HG02798 (cell line): ENCODE data around the gene TERT.
"Not testable (repeated sequence)": the region's sequence is repeated elsewhere in the genome, so short reads cannot be mapped to it uniquely, and the experiment has no call there.

ENCODE experiments used
- ATAC-seq: cut with Tn5 transposase; IDR thresholded peaks from one replicate; pipeline ENCODE4 v1.9.1; 2021; ENCODE audit warnings: mild to moderate bottlenecking; ENCODE audit not compliant: unreplicated experiment, poor library complexity

The TERT gene

DNA sequence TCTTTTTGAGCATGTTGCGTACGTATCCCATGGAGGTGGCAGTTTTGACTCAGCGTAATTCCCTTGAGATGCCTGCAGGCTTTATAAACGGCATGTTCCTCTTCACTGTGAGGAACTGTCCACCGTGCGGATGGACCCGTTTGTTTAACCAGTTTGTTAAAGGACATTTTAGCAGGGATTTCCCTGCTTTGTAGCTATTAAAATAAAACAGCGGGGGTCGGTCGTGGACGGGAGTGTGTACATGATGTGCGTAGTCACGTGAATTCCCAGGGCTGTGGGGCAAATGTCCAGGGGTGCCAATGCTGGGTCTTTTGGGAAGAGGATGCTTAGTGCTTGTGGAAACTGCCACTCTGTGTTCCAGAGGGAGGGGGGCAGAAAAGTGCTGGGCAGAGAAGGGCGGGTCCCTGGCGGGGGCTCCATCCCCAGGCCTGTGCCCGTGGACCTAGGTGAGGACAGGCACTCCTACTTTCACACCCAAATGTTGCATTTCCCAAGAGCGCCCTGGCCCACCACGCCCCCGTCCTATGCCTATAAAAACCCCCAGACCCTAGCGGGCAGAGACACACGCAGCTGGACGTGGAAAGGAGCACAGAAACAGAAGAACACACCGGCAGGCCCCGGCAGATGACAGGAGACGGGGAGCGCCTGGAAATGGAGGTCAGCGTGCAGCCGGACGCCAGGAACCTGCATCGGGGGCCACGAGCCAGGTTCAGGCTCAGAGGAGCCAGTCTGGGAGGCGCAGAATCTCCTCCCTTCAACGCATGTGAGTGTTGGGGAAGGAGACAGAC is 4.0 kb upstream of the TERT start:
- no peak for ATAC-seq

DNA sequence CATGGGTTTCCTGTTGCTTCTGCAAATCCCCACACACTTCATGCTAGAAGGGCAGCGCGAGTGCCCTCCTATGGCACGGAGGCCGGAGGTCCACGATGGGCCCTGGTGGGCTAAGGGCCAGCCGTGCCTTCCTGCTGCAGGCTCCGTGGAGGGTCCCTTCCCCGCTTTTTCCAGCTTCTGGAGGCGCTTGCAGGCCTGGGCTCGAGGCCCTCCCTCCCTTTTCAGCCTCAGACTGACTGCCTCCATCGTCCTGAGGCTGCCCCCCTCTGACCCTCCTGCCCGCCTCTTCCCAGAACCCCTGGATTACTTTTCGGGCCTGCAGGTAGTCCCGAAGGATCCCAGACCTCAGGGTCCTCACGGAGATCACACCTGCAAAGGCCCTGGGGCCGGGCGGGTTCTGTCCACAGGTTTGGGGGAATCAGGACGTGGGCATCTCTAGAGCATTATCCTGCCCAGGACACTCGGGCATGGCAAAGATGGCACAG is 3.2 kb upstream of the TERT start:
- no peak for ATAC-seq

DNA sequence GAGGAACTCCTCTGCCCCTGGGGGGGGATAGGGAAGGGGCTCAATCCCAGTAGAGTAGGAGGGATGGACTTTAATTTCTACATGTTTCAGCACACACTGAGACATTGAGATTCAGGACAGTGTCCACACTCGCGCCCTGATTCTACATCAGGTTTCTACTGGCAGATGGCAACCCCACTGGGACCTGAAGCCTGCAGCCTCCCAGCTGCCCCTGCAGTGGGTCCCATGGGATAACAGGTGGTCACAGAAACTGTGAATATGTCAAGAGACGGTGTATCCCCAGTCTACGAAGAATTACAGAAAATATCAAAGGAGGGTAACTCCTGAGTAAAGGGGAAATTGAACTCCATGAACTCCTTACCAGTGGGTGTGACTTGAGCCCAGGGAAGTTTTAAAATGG is 2.4 kb upstream of the TERT start:
- ATAC-seq = no peak

DNA sequence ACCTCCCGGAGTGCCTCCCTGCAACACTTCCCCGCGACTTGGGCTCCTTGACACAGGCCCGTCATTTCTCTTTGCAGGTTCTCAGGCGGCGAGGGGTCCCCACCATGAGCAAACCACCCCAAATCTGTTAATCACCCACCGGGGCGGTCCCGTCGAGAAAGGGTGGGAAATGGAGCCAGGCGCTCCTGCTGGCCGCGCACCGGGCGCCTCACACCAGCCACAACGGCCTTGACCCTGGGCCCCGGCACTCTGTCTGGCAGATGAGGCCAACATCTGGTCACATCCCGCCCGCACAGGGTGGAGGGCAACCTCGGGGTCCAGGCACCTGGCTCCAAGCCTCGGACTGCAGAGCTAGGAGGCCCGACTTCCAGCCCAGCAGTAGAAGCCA is 776 bp upstream of the TERT start:
- no peak for ATAC-seq

DNA sequence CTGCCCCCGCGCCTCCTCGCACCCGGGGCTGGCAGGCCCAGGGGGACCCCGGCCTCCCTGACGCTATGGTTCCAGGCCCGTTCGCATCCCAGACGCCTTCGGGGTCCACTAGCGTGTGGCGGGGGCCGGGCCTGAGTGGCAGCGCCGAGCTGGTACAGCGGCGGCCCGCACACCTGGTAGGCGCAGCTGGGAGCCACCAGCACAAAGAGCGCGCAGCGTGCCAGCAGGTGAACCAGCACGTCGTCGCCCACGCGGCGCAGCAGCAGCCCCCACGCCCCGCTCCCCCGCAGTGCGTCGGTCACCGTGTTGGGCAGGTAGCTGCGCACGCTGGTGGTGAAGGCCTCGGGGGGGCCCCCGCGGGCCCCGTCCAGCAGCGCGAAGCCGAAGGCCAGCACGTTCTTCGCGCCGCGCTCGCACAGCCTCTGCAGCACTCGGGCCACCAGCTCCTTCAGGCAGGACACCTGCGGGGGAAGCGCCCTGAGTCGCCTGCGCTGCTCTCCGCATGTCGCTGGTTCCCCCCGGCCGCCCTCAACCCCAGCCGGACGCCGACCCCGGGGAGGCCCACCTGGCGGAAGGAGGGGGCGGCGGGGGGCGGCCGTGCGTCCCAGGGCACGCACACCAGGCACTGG is 548 bp downstream of the TERT start:
- no peak for ATAC-seq

DNA sequence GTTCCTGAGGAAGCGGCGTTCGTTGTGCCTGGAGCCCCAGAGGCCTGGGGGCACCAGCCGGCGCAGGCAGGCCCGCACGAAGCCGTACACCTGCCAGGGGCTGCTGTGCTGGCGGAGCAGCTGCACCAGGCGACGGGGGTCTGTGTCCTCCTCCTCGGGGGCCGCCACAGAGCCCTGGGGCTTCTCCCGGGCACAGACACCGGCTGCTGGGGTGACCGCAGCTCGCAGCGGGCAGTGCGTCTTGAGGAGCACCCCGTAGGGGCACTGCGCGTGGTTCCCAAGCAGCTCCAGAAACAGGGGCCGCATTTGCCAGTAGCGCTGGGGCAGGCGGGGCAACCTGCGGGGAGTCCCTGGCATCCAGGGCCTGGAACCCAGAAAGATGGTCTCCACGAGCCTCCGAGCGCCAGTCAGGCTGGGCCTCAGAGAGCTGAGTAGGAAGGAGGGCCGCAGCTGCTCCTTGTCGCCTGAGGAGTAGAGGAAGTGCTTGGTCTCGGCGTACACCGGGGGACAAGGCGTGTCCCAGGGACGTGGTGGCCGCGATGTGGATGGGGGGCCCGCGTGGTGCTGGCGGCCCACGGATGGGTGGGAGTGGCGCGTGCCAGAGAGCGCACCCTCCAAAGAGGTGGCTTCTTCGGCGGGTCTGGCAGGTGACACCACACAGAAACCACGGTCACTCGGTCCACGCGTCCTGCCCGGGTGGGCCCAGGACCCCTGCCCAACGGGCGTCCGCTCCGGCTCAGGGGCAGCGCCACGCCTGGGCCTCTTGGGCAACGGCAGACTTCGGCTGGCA is 1.3 kb downstream of the TERT start:
- ATAC-seq = no peak

DNA sequence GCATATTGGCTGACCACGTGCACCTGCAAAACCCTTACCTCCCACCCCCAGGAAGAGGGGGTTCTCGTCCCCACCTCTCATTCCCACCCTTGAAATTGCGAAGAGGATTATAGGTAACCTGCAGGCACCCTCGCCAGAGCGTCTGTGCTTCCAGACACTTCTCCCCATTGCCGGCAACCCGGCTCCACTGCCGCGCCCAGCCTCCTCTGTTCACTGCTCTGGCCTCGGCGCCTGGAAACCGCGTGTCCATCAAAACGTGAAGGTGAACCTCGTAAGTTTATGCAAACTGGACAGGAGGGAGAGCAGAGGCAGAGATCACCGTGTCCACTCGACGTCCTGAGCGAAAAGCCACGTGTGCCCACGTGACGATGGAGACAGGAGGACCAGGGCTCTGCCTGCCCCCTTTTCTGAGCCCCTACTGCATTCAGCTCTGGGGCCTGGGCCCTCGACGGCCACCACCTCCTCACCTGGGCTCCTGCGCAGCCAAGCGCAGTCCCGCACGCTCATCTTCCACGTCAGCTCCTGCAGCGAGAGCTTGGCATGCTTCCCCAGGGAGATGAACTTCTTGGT is 1.9 kb downstream of the TERT start:
- no peak for ATAC-seq

DNA sequence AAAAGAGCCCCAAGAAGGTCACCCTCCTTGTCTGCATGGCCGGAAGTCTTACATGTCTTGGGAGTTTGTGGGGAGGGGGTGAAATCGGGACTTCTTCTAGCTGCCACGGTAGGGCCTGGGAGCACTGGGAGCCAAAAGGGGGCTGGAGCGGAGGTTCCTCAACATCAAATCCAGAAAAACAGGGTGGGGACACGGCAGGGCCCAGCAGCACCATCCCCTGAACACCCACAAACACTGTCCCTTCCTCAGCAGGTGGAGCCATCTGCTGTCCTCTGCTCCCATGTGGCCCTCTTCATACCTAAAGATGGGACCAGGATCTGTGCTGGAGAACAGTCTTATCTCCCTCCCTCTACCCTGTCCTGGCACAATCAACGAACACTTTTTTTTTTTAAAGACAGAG is 2.7 kb downstream of the TERT start:
- no peak for ATAC-seq

DNA sequence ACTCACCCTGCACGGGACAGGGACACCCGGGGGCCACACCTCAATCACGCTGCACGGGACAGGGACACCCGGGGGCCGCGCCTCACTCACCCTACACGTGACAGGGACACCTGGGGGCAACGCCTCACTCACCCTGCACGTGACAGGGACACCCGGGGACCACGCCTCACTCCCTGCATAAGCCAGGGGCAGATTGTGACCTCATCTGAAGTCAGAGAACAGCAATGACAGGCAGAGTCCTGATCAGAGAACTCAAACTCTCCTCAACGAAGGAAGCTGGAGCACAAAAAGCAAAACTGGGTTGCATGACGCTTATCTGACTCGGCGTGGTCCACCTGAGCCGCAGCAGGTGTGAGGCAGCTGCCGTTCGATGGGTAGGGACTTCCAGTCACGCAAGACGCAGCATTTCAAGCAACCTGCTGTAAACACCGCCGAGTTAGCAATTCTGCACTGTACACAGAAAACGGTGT is 3.2 kb downstream of the TERT start:
- ATAC-seq = no peak

DNA sequence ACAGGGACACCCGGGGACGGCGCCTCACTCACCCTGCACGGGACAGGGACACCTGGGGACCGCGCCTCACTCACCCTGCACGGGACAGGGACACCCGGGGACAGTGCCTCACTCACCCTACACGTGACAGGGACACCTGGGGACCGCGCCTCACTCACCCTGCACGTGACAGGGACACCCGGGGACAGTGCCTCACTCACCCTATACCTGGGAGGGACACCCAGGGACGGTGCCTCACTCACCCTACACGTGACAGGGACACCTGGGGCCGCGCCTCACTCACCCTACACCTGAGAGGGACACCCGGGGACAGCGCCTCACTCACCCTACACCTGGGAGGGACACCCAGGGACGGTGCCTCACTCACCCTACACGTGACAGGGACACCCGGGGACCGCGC is 3.9 kb downstream of the TERT start:
- not testable (repeated sequence) for ATAC-seq

DNA sequence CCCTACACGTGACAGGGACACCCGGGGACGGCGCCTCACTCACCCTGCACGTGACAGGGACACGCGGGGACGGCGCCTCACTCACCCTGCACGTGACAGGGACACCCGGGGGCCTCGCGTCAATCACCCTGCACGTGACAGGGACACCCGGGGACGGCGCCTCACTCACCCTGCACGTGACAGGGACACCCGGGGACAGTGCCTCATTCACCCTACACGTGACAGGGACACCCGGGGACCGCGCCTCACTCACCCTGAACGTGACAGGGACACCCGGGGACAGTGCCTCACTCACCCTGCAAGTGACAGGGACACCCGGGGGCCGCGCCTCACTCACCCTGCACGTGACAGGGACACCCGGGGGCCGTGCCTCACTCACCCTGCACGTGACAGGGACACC is 5.3 kb downstream of the TERT start:
- ATAC-seq = not testable (repeated sequence)

DNA sequence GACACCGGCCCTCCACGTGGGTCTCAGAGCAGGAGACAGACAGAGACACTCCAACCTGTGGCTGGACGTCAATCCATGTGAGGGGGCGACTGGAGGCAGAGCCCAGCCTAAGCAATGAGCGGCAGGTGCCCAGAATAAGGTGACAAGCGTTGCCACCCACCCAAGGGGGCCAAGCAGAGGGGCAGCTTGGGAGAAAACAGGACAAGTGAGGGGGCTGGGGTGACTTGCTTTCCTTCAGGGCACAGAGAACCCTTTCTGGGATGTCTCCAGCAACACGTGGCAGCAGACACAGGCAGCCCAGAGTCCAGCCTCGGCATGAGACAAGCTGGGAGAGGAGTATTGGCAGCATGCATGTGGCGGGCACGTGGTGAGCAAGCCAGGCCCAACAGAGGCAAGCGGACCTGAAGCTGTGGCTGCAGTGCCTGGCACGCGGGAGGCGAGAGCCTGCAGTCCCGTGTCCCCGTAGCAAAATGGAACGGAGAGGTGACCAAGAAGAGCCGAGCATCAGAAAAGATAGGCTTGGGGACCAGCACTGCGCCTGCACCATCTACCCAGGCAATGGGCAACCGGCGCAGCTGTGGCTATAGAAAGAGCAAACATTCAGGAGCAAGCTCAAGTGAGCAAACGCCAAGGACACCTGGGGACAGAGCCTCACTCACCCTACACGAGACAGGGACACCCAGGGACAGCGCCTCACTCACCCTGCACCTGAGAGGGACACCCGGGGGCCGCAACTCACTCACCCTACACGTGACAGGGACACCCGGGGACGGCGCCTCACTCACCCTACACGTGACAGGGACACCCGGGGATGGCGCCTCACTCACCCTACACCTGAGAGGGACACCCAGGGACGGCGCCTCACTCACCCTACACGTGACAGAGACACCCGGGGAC is 6.2 kb downstream of the TERT start:
- ATAC-seq = no peak

DNA sequence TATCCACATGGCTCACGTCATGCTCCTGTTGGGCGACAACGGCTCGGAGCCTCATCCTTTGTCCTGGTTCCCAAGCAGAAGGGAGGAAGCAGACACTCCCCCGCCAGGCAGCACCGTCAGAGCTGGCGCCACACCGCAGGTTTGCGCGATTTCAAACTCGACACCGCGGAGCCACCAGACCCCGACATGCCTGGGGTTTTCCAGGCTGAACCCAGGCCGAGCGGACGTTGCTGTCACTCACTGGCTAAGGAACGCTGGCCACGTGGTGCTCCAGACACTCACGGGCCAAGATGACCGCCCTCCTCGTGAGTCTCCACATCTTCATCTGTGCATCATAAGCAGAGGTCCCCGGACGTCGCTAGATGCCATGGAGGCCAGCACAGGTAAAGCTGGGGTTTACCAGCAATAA is 9.0 kb downstream of the TERT start:
- no peak for ATAC-seq

DNA sequence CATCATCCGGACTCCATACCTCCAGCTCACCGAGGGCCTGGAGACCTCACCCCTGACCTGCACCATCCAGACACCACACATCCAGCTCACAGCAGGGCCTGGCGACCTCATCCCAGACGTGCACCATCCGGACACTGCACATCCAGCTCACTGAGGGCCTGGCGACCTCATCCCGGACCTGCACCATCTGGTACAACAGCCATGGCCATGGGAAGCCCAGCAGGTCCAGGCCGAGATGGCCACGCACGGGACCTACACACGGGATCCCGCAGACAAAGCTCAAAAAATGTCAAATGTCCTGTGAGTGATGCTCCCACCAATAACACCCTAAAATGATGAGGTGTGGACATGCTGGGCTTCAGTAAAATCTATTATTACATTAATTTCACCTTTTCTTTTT is 9.7 kb downstream of the TERT start:
- ATAC-seq = no peak

DNA sequence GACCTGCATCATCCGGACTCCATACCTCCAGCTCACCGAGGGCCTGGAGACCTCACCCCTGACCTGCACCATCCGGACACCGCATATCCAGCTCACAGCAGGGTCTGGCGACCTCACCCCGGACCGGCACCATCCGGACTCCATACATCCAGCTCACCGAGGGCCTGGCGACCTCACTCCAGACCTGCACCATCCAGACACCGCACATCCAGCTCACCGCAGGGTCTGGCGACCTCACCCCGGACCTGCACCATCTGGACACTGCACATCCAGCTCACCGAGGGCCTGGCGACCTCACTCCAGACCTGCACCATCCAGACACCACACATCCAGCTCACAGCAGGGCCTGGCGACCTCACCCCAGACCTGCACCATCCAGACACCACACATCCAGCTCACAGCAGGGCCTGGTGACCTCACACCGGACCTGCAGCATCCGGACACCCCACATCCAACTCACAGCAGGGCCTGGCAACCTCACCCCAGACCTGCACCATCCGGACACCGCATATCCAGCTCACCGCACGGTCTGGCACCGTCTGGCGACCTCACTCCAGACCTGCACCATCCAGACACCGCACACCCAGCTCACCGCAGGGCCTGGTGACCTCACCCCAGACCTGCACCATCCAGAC is 10.4 kb downstream of the TERT start:
- not testable (repeated sequence) for ATAC-seq

DNA sequence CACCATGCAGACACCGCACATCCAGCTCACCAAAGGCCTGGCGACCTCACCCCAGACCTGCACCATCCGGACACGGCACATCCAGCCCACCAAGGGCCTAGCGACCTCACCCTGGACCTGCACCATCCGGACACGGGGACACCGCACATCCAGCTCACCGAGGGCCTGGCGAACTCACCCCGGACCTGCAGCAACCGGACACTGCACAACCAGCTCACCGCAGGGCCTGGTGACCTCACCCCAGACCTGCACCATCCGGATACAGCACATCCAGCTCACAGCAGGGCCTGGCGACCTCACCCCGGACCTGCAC is 11.2 kb downstream of the TERT start:
- not testable (repeated sequence) for ATAC-seq

DNA sequence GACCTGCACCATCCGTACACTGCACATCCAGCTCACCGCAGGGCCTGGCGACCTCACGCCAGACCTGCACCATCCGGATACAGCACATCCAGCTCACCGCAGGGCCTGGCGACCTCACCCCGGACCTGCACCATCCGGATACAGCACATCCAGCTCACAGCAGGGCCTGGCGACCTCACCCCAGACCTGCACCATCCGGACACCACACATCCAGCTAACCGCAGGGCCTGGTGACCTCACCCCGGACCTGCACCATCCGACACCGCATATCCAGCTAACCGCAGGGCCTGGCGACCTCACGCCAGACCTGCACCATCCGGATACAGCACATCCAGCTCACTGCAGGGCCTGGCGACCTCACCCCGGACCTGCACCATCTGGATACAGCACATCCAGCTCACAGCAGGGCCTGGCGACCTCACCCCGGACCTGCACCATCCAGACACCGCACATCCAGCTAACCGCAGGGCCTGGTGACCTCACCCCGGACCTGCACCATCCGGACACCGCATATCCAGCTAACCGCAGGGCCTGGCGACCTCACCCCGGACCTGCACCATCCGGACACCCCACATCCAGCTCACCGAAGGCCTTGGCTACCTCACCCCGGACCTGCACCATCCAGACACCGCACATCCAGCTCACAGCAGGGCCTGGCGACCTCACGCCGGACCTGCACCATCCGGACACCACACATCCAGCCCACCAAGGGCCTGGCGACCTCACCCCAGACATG is 11.7 kb downstream of the TERT start:
- not testable (repeated sequence) for ATAC-seq

DNA sequence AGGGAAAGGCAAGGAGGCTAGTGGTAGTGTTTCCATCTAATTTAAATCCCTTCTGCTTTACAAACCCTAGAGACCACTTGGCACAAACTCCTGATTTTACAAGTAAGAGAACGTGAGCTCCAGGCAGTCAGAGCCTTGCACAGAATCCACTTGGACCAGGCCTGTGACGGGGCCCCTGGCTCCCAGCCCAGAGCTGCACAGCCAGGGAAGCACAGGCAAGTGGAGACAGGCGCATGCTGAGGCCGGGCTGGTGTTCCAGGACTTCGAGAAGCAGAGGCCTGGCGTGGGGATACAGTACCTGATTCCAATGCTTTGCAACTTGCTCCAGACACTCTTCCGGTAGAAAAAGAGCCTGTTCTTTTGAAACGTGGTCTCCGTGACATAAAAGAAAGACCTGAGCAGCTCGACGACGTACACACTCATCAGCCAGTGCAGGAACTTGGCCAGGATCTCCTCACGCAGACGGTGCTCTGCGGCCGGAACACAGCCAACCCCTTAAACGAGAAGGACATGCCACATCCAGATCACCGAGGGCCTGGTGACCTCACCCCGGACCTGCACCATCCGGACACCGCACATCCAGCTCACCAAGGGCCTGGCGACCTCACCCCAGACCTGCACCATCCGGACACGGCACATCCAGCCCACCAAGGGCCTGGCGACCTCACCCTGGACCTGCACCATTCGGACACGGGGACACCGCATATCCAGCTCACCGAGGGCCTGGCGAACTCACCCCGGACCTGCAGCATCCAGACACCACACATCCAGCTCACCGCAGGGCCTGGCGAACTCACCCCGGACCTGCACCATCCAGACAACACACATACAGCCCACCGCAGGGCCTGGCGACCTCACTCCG is 12.5 kb downstream of the TERT start:
- ATAC-seq = no peak
